Esophagus (tissue), 2 donors: Measurements from ENCODE around the gene ZNF462. TPM values are rescaled to one million over a fixed set of nuclear protein-coding genes. Genes with fewer than 3 reads are reported as not detected.

ENCODE experiments used
- H3K27ac ChIP-seq, 2 donors: one replicate each; pipeline ENCODE4 v1.5.1; 2013; ENCODE audit warnings: low read depth in 2 of 2, mild to moderate bottlenecking in 2 of 2, inconsistent platforms in 1 of 2, low read length in 1 of 2, moderate library complexity in 1 of 2
- H3K27me3 ChIP-seq, 2 donors: one replicate each; pipeline ENCODE4 v1.6.1; 2013; ENCODE audit warnings: low read length in 2 of 2, control low read depth in 1 of 2, mild to moderate bottlenecking in 1 of 2; ENCODE audit not compliant: insufficient read depth in 2 of 2, control insufficient read depth in 1 of 2
- H3K36me3 ChIP-seq, 2 donors: one replicate each; pipeline ENCODE4 v1.6.1; 2013; ENCODE audit warnings: low read length in 1 of 2; ENCODE audit not compliant: control insufficient read depth in 2 of 2, insufficient read depth in 2 of 2
- H3K4me1 ChIP-seq, 2 donors: one replicate each; pipeline ENCODE4 v1.6.1; 2013; ENCODE audit warnings: low read length in 1 of 2; ENCODE audit not compliant: control insufficient read depth in 2 of 2, insufficient read depth in 2 of 2
- H3K4me3 ChIP-seq, 2 donors: one replicate each; pipeline ENCODE4 v1.5.1; 2013; ENCODE audit warnings: low read length in 2 of 2, mild to moderate bottlenecking in 2 of 2, low read depth in 1 of 2, moderate library complexity in 1 of 2
- H3K9me3 ChIP-seq, 2 donors: one replicate each; pipeline ENCODE4 v1.6.1; 2013; ENCODE audit warnings: mild to moderate bottlenecking in 2 of 2, low read depth in 1 of 2, low read length in 1 of 2, moderate library complexity in 1 of 2; ENCODE audit not compliant: control insufficient read depth in 2 of 2, insufficient read depth in 1 of 2
- WGBS, 2 donors: extraction: QIAGEN DNeasy Blood & Tissue Kit; methylation state at CpG; one replicate each; pipeline ENCODE4 v1.1.7; 2013; 5-methylcytosine and 5-hydroxymethylcytosine counted together
- polyA plus RNA-seq, 2 donors: library from polyadenylated mRNA; stranded (reverse); fragments of 200-250 nt; gene quantifications; one replicate each; pipeline ENCODE4 v1.2.3, GENCODE V29; 2013
- donor health status: healthy with polysubstance abuse.
- donor health status: Bipolar disorder and iron deficiency.

The ZNF462 gene
- polyA plus RNA-seq, 2 donors: 3.9 to 5.8 TPM

- Histone ChIP-seq H3K27ac (no peak overlapping the region), H3K27me3 (no peaks in the 10 kb centered on the region), H3K9me3 (no peaks in the 10 kb centered on the region), H3K4me1 (no peaks in the 10 kb centered on the region), H3K36me3 (peaks cover 11 to 33% of the 10 kb centered on the region in 2 donors), H3K4me3 (no peak overlapping the region)
- 88% methylated on average over 4 of the region's 4 CpGs for WGBS, 2 donors
Measured at GRCh38 chr9:106931466-106931865, 68.5 kb downstream of the ZNF462 start.

- Histone ChIP-seq H3K27ac (no peak overlapping the region), H3K9me3 (no peaks in the 10 kb centered on the region), H3K27me3 (no peaks in the 10 kb centered on the region), H3K4me3 (no peak overlapping the region), H3K4me1 (no peaks in the 10 kb centered on the region), H3K36me3 (peaks cover 7 to 29% of the 10 kb centered on the region in 2 donors)
- WGBS, 2 donors: 93% methylated on average over 10 of the region's 10 CpGs
Measured at GRCh38 chr9:106932178-106932577, 69.2 kb downstream of the ZNF462 start.

GRCh38 chr9:106932675-106933074 lies 69.7 kb downstream of the ZNF462 start:
- H3K36me3 ChIP-seq: peaks cover 7 to 25% of the 10 kb centered on the region in 2 donors
- H3K27me3 ChIP-seq: no peaks in the 10 kb centered on the region
- no peaks in the 10 kb centered on the region for H3K9me3 ChIP-seq
- no peak overlapping the region for H3K27ac ChIP-seq
- 96 to 97% methylated on average over 3 of the region's 3 CpGs for WGBS, 2 donors
- H3K4me1 ChIP-seq: no peaks in the 10 kb centered on the region
- H3K4me3 ChIP-seq: no peak overlapping the region

GRCh38 chr9:106933470-106933869 lies 70.5 kb downstream of the ZNF462 start:
- H3K4me1 ChIP-seq: no peaks in the 10 kb centered on the region
- H3K9me3 ChIP-seq: no peaks in the 10 kb centered on the region
- no peak overlapping the region for H3K4me3 ChIP-seq
- H3K27me3 ChIP-seq: no peaks in the 10 kb centered on the region
- no peak overlapping the region for H3K27ac ChIP-seq
- 90 to 91% methylated on average over 2 of the region's 2 CpGs for WGBS, 2 donors
- H3K36me3 ChIP-seq: peaks cover 7 to 19% of the 10 kb centered on the region in 2 donors

GRCh38 chr9:106934442-106935238 lies 71.7 kb downstream of the ZNF462 start:
- Histone ChIP-seq H3K27me3 (no peaks in the 10 kb centered on the region), H3K36me3 (peaks cover 7 to 14% of the 10 kb centered on the region in 2 donors), H3K9me3 (no peaks in the 10 kb centered on the region), H3K27ac (no peak overlapping the region), H3K4me3 (no peak overlapping the region), H3K4me1 (no peaks in the 10 kb centered on the region)
- 84 to 86% methylated on average over 5 of the region's 5 CpGs for WGBS, 2 donors

GRCh38 chr9:106936680-106937079 lies 73.7 kb downstream of the ZNF462 start:
- Histone ChIP-seq H3K4me1 (no peaks in the 10 kb centered on the region), H3K4me3 (no peak overlapping the region), H3K27ac (no peak overlapping the region), H3K36me3 (peaks cover 5 to 7% of the 10 kb centered on the region in 2 donors), H3K27me3 (no peaks in the 10 kb centered on the region), H3K9me3 (no peaks in the 10 kb centered on the region)
- 94 to 96% methylated on average over 3 of the region's 3 CpGs for WGBS, 2 donors

GRCh38 chr9:106941916-106942315 lies 79.0 kb downstream of the ZNF462 start:
- H3K27me3 ChIP-seq: no peaks in the 10 kb centered on the region
- no peak overlapping the region for H3K27ac ChIP-seq
- no peaks in the 10 kb centered on the region for H3K9me3 ChIP-seq
- 75 to 76% methylated on average over 2 of the region's 2 CpGs for WGBS, 2 donors
- H3K4me3 ChIP-seq: no peak overlapping the region
- peaks cover 0 to 3% of the 10 kb centered on the region in 2 donors for H3K36me3 ChIP-seq
- no peaks in the 10 kb centered on the region for H3K4me1 ChIP-seq

- peaks cover 0 to 3% of the 10 kb centered on the region in 2 donors for H3K36me3 ChIP-seq
- H3K27ac ChIP-seq: no peak overlapping the region
- H3K4me1 ChIP-seq: no peaks in the 10 kb centered on the region
- H3K27me3 ChIP-seq: no peaks in the 10 kb centered on the region
- H3K9me3 ChIP-seq: no peaks in the 10 kb centered on the region
- WGBS, 2 donors: 83 to 90% methylated on average over 5 of the region's 5 CpGs
- H3K4me3 ChIP-seq: no peak overlapping the region
Measured at GRCh38 chr9:106945727-106946660, 83.0 kb downstream of the ZNF462 start.

GRCh38 chr9:106947106-106947900 lies 84.3 kb downstream of the ZNF462 start:
- 84% methylated on average over 8 of the region's 8 CpGs for WGBS, 2 donors
- Histone ChIP-seq H3K4me3 (no peak overlapping the region), H3K27ac (no peak overlapping the region), H3K9me3 (no peaks in the 10 kb centered on the region), H3K36me3 (peaks cover 0 to 3% of the 10 kb centered on the region in 2 donors), H3K4me1 (no peaks in the 10 kb centered on the region), H3K27me3 (no peaks in the 10 kb centered on the region)
